Measurements from ENCODE around the gene OR10V1. TPM values are rescaled to one million over a fixed set of nuclear protein-coding genes. Genes with fewer than 3 reads are reported as not detected.

The OR10V1 gene
- total and polyA plus RNA-seq, 4 donors = not detected

DNA sequence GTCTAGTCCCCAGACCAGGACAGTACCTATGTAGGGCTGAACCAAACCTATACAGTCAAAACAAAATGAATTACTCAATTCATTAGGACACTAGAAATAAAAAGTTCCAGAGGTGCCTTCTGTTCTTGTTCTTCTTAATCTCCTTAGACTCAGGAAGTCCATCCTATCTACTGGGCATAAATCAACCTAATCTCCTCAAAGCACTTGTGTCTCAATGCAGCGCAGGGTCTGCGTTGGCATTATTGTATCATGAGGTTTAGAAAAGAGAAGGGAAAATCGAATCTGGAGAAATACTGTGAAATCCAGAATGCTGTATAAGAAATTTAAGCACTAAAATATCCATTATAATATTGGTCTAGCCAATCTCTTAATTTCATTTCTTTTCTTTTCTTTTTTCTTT, 2.4 kb upstream of the OR10V1 start:
- Histone ChIP-seq H3K9ac (ENCODE audit: low read depth in 1 of 2, low read length in 2 of 2) (no peak overlapping the region), H3K36me3 (ENCODE audit: control insufficient read depth in 4 of 4, insufficient read depth in 3 of 4, low read depth in 1 of 4, low read length in 3 of 4) (no peaks in the 10 kb centered on the region), H3K27me3 (ENCODE audit: control insufficient read depth in 4 of 4, insufficient read depth in 4 of 4, low read length in 3 of 4) (peaks cover 0 to 4% (median 0%) of the 10 kb centered on the region in 4 donors), H3K4me3 (ENCODE audit: low read depth in 1 of 3, low read length in 3 of 3) (no peak overlapping the region), H3K4me1 (ENCODE audit: control insufficient read depth in 4 of 4, insufficient read depth in 4 of 4, low read length in 3 of 4) (no peaks in the 10 kb centered on the region), H3K9me3 (ENCODE audit: control insufficient read depth in 4 of 4, low read length in 3 of 4) (no peaks in the 10 kb centered on the region), H3K27ac (ENCODE audit: low read depth in 1 of 2, low read length in 2 of 2) (no peak overlapping the region)
- TF ChIP-seq HNF4G (IDR thresholded peaks at IDR 0.05) (no peak), RXRA (IDR thresholded peaks at IDR 0.05) (no peak), GABPA (IDR thresholded peaks at IDR 0.05 in 1 of 2, conservative IDR thresholded peaks at IDR 0.05 in 1 of 2) (no peak), FOXA2 (IDR thresholded peaks at IDR 0.05) (no peak), JUND (IDR thresholded peaks at IDR 0.05) (no peak), NR2F2 (IDR thresholded peaks at IDR 0.05) (no peak), HNF4A (conservative IDR thresholded peaks at IDR 0.05) (no peak), TAF1 (conservative IDR thresholded peaks at IDR 0.05) (no peak), RAD21 (IDR thresholded peaks at IDR 0.05) (no peak), YY1 (IDR thresholded peaks at IDR 0.05) (no peak), FOXA1 (IDR thresholded peaks at IDR 0.05) (no peak), SP1 (IDR thresholded peaks at IDR 0.05) (no peak), EGR1 (IDR thresholded peaks at IDR 0.05; ENCODE audit: low read depth in 2 of 2) (no peak)
- TF ChIP-seq, protein P1, sequence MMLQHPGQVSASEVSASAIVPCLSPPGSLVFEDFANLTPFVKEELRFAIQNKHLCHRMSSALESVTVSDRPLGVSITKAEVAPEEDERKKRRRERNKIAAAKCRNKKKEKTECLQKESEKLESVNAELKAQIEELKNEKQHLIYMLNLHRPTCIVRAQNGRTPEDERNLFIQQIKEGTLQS (IDR thresholded peaks at IDR 0.05) = no peak
- TF ChIP-seq, protein P2, sequence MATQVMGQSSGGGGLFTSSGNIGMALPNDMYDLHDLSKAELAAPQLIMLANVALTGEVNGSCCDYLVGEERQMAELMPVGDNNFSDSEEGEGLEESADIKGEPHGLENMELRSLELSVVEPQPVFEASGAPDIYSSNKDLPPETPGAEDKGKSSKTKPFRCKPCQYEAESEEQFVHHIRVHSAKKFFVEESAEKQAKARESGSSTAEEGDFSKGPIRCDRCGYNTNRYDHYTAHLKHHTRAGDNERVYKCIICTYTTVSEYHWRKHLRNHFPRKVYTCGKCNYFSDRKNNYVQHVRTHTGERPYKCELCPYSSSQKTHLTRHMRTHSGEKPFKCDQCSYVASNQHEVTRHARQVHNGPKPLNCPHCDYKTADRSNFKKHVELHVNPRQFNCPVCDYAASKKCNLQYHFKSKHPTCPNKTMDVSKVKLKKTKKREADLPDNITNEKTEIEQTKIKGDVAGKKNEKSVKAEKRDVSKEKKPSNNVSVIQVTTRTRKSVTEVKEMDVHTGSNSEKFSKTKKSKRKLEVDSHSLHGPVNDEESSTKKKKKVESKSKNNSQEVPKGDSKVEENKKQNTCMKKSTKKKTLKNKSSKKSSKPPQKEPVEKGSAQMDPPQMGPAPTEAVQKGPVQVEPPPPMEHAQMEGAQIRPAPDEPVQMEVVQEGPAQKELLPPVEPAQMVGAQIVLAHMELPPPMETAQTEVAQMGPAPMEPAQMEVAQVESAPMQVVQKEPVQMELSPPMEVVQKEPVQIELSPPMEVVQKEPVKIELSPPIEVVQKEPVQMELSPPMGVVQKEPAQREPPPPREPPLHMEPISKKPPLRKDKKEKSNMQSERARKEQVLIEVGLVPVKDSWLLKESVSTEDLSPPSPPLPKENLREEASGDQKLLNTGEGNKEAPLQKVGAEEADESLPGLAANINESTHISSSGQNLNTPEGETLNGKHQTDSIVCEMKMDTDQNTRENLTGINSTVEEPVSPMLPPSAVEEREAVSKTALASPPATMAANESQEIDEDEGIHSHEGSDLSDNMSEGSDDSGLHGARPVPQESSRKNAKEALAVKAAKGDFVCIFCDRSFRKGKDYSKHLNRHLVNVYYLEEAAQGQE (IDR thresholded peaks at IDR 0.05) = no peak
- TF ChIP-seq, protein P3, sequence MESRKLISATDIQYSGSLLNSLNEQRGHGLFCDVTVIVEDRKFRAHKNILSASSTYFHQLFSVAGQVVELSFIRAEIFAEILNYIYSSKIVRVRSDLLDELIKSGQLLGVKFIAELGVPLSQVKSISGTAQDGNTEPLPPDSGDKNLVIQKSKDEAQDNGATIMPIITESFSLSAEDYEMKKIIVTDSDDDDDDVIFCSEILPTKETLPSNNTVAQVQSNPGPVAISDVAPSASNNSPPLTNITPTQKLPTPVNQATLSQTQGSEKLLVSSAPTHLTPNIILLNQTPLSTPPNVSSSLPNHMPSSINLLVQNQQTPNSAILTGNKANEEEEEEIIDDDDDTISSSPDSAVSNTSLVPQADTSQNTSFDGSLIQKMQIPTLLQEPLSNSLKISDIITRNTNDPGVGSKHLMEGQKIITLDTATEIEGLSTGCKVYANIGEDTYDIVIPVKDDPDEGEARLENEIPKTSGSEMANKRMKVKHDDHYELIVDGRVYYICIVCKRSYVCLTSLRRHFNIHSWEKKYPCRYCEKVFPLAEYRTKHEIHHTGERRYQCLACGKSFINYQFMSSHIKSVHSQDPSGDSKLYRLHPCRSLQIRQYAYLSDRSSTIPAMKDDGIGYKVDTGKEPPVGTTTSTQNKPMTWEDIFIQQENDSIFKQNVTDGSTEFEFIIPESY (IDR thresholded peaks at IDR 0.05) = no peak
- TF ChIP-seq, protein P4, sequence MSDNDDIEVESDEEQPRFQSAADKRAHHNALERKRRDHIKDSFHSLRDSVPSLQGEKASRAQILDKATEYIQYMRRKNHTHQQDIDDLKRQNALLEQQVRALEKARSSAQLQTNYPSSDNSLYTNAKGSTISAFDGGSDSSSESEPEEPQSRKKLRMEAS (IDR thresholded peaks at IDR 0.05) = no peak
- TF ChIP-seq, protein P5, sequence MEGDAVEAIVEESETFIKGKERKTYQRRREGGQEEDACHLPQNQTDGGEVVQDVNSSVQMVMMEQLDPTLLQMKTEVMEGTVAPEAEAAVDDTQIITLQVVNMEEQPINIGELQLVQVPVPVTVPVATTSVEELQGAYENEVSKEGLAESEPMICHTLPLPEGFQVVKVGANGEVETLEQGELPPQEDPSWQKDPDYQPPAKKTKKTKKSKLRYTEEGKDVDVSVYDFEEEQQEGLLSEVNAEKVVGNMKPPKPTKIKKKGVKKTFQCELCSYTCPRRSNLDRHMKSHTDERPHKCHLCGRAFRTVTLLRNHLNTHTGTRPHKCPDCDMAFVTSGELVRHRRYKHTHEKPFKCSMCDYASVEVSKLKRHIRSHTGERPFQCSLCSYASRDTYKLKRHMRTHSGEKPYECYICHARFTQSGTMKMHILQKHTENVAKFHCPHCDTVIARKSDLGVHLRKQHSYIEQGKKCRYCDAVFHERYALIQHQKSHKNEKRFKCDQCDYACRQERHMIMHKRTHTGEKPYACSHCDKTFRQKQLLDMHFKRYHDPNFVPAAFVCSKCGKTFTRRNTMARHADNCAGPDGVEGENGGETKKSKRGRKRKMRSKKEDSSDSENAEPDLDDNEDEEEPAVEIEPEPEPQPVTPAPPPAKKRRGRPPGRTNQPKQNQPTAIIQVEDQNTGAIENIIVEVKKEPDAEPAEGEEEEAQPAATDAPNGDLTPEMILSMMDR (IDR thresholded peaks at IDR 0.05; ENCODE audit: low read depth, low read length, missing input control) = no peak
- no peak for DNase-seq (ENCODE audit: low spot score)
- WGBS = 63% methylated on average over 3 of the region's 3 CpGs
